Naive thymus-derived CD8-positive, alpha-beta T cell (primary cell): ENCODE results near the gene SIGLEC5. TPM values are rescaled to one million over a fixed set of nuclear protein-coding genes. Genes with fewer than 3 reads are reported as not detected.
"Not testable (repeated sequence)": the region's sequence is repeated elsewhere in the genome, so short reads cannot be mapped to it uniquely, and the experiment has no call there.

Source experiments
- ATAC-seq, 2 donors: fragments of 150-1000 bp; cut with Tn5 transposase in 1 of 2; sonication (Bioruptor Pico), chemical (Tn5 transposase) in 1 of 2; 1 replicate in 1 of 2; 2 replicates in 1 of 2; pipeline ENCODE4 v1.10.0; 2021; ENCODE audit warnings: mild to moderate bottlenecking in 2 of 2, moderate library complexity in 2 of 2
- POLR2A ChIA-PET: fragments of 350-600 bp; sonication (Branson Sonifier 250); formaldehyde crosslinking; loops from one replicate; lab custom pipeline; 2021; ENCODE audit warnings: antibody characterized with exemption; lab: Charles Lee
- DNase-seq, 10 donors: peaks; one replicate each; pipeline versions ENCODE4 v3.0.0 to v3.0.0-alpha.2; 2020 to 2022
- H3K27ac Mint-ChIP-seq, 10 donors: one replicate each; pipeline ENCODE4 v1.8.0; 2020 to 2022; ENCODE audit warnings: mild to moderate bottlenecking in 10 of 10, mixed read lengths in 10 of 10, moderate library complexity in 4 of 10, inconsistent platforms in 1 of 10
- H3K27me3 Mint-ChIP-seq, 5 donors: one replicate each; pipeline ENCODE4 v1.8.0; 2021 to 2022; ENCODE audit warnings: mixed read lengths in 5 of 5
- H3K36me3 Mint-ChIP-seq, 3 donors: one replicate each; pipeline ENCODE4 v1.8.0; 2020 to 2022; ENCODE audit warnings: mixed read lengths in 3 of 3, mild to moderate bottlenecking in 2 of 3, inconsistent platforms in 1 of 3
- H3K4me1 Mint-ChIP-seq, 4 donors: one replicate each; pipeline ENCODE4 v1.8.0; 2021 to 2022; ENCODE audit warnings: mixed read lengths in 4 of 4
- H3K4me3 Mint-ChIP-seq, 10 donors: one replicate each; pipeline ENCODE4 v1.8.0; 2020 to 2022; ENCODE audit warnings: mild to moderate bottlenecking in 10 of 10, mixed read lengths in 10 of 10, moderate library complexity in 6 of 10, inconsistent platforms in 1 of 10
- H3K9me3 Mint-ChIP-seq, 9 donors: one replicate each; pipeline ENCODE4 v1.8.0; 2020 to 2022; ENCODE audit warnings: mixed read lengths in 9 of 9, mild to moderate bottlenecking in 3 of 9, inconsistent platforms in 1 of 9, moderate library complexity in 1 of 9
- polyA plus RNA-seq, 3 donors: library from polyadenylated mRNA; unstranded; fragments of 300-500 nt; fragmentation: Illumina TruSeq; gene quantifications; one replicate each; pipeline ENCODE4 v1.2.3, GENCODE V29; 2021
- total RNA-seq, 8 experiments: library from RNA in 2 of 8; stranded (reverse) in 2 of 8; gene quantifications; one replicate each; pipeline ENCODE4 v1.2.3 and lab custom pipeline; 2021 to 2026

SIGLEC5 gene
- total and polyA plus RNA-seq, 5 experiments from 2014 or later, result not detected

- no peak overlapping the region for H3K27ac Mint-ChIP-seq
- H3K4me3 Mint-ChIP-seq, result no peak overlapping the region
- POLR2A ChIA-PET, result no interaction called here
- ATAC-seq (no peak), DNase-seq (no peak)
- H3K27me3 Mint-ChIP-seq, result peaks cover 18 to 55% (median 41%) of the 10 kb centered on the region in 5 donors
- H3K9me3 Mint-ChIP-seq, result no peaks in the 10 kb centered on the region
- H3K4me1 Mint-ChIP-seq, result peaks cover 0 to 18% (median 3%) of the 10 kb centered on the region in 4 donors
- no peaks in the 10 kb centered on the region for H3K36me3 Mint-ChIP-seq
Observed at GRCh38 chr19:51647318-51647717, 17.1 kb upstream of the SIGLEC5 start.

- H3K27ac Mint-ChIP-seq, POLR2A ChIA-PET, DNase-seq, H3K9me3 Mint-ChIP-seq, ATAC-seq, H3K36me3 Mint-ChIP-seq: not testable (repeated sequence)
- peaks cover 17 to 55% (median 36%) of the 10 kb centered on the region in 5 donors for H3K27me3 Mint-ChIP-seq
- peak within 1 kb of the TSS in 1 of 10 donors; percentile 19 for H3K4me3 Mint-ChIP-seq
- peaks cover 0 to 14% (median 3%) of the 10 kb centered on the region in 4 donors for H3K4me1 Mint-ChIP-seq
Observed at GRCh38 chr19:51646730-51647129, 16.5 kb upstream of the SIGLEC5 start, which contains the start of gene SIGLEC14. SIGLEC14 (minus strand) TSS chr19:51646825; CDS start chr19:51646759, 66 bp downstream.

- Mint-ChIP-seq H3K9me3 (peaks cover 0 to 2% (median 0%) of the 10 kb centered on the region in 9 donors), H3K27me3 (peaks cover 7 to 53% (median 29%) of the 10 kb centered on the region in 5 donors), H3K4me1 (peaks cover 0 to 4% (median 2%) of the 10 kb centered on the region in 4 donors), H3K27ac (no peak overlapping the region), H3K36me3 (no peaks in the 10 kb centered on the region), H3K4me3 (no peak overlapping the region)
- POLR2A ChIA-PET, result no interaction called here
- DNase-seq (no peak), ATAC-seq (no peak)
Observed at GRCh38 chr19:51644636-51645271, 14.6 kb upstream of the SIGLEC5 start.

GRCh38 chr19:51641648-51642047 lies 11.4 kb upstream of the SIGLEC5 start:
- ATAC-seq (no peak), DNase-seq (no peak)
- Mint-ChIP-seq H3K9me3 (peaks cover 0 to 13% (median 2%) of the 10 kb centered on the region in 9 donors), H3K36me3 (peaks cover 0 to 11% (median 0%) of the 10 kb centered on the region in 3 donors), H3K4me1 (peaks cover 0 to 4% (median under 1%) of the 10 kb centered on the region in 4 donors), H3K27me3 (peaks cover 0 to 85% (median 43%) of the 10 kb centered on the region in 5 donors), H3K4me3 (no peak overlapping the region), H3K27ac (no peak overlapping the region)
- POLR2A ChIA-PET, result no interaction called here

GRCh38 chr19:51640386-51640785 lies 10.2 kb upstream of the SIGLEC5 start:
- H3K36me3 Mint-ChIP-seq, result peaks cover 0 to 12% (median 0%) of the 10 kb centered on the region in 3 donors
- ATAC-seq (no peak), DNase-seq (no peak)
- POLR2A ChIA-PET, result no interaction called here
- H3K27ac Mint-ChIP-seq, result no peak overlapping the region
- H3K9me3 Mint-ChIP-seq, result peaks cover 0 to 14% (median 2%) of the 10 kb centered on the region in 9 donors
- peaks cover 0 to 4% (median under 1%) of the 10 kb centered on the region in 4 donors for H3K4me1 Mint-ChIP-seq
- H3K27me3 Mint-ChIP-seq, result peaks cover 0 to 87% (median 43%) of the 10 kb centered on the region in 5 donors
- no peak overlapping the region for H3K4me3 Mint-ChIP-seq

GRCh38 chr19:51639916-51640315 lies 9.7 kb upstream of the SIGLEC5 start:
- POLR2A ChIA-PET, result no interaction called here
- H3K27me3 Mint-ChIP-seq, result peaks cover 0 to 82% (median 39%) of the 10 kb centered on the region in 5 donors

GRCh38 chr19:51637362-51637978 lies 7.3 kb upstream of the SIGLEC5 start:
- Mint-ChIP-seq H3K27ac (no peak overlapping the region), H3K27me3 (peaks cover 0 to 61% (median 29%) of the 10 kb centered on the region in 5 donors), H3K36me3 (peaks cover 0 to 12% (median 0%) of the 10 kb centered on the region in 3 donors), H3K4me1 (no peaks in the 10 kb centered on the region), H3K9me3 (peaks cover 0 to 14% (median 2%) of the 10 kb centered on the region in 9 donors), H3K4me3 (no peak overlapping the region)
- POLR2A ChIA-PET, result no interaction called here
- ATAC-seq (no peak), DNase-seq (no peak)

More at GRCh38 chr19:51639916-51640315, 9.7 kb upstream of the SIGLEC5 start:
- Mint-ChIP-seq H3K9me3 (peaks cover 0 to 14% (median 2%) of the 10 kb centered on the region in 9 donors), H3K27ac (no peak overlapping the region), H3K36me3 (peaks cover 0 to 12% (median 0%) of the 10 kb centered on the region in 3 donors), H3K4me1 (peaks cover 0 to 4% (median under 1%) of the 10 kb centered on the region in 4 donors), H3K4me3 (no peak overlapping the region)
- ATAC-seq (no peak), DNase-seq (no peak)

GRCh38 chr19:51632126-51632525 lies 1.9 kb upstream of the SIGLEC5 start:
- Mint-ChIP-seq H3K36me3 (peaks cover 0 to 6% (median 0%) of the 10 kb centered on the region in 3 donors), H3K4me3 (no peak overlapping the region), H3K27ac (no peak overlapping the region), H3K27me3 (peaks cover 0 to 43% (median 18%) of the 10 kb centered on the region in 5 donors), H3K4me1 (peaks cover 0 to 14% (median 0%) of the 10 kb centered on the region in 4 donors), H3K9me3 (peaks cover 0 to 6% (median 0%) of the 10 kb centered on the region in 9 donors)
- DNase-seq, result no peak
- POLR2A ChIA-PET, result no interaction called here
- ATAC-seq, result no peak

GRCh38 chr19:51628153-51628939 lies 1.9 kb downstream of the SIGLEC5 start:
- Mint-ChIP-seq H3K9me3 (no peaks in the 10 kb centered on the region), H3K4me3 (no peak overlapping the region), H3K4me1 (peaks cover 0 to 17% (median under 1%) of the 10 kb centered on the region in 4 donors), H3K27me3 (peaks cover 10 to 65% (median 32%) of the 10 kb centered on the region in 5 donors), H3K27ac (no peak overlapping the region), H3K36me3 (peaks cover 0 to 4% (median 0%) of the 10 kb centered on the region in 3 donors)
- ATAC-seq (no peak), DNase-seq (no peak)
- POLR2A ChIA-PET, result no interaction called here

GRCh38 chr19:51627491-51628138 lies 2.6 kb downstream of the SIGLEC5 start:
- DNase-seq, result no peak
- POLR2A ChIA-PET, result no interaction called here
- peaks cover 11 to 72% (median 32%) of the 10 kb centered on the region in 5 donors for H3K27me3 Mint-ChIP-seq
- H3K36me3 Mint-ChIP-seq, result peaks cover 0 to 4% (median 0%) of the 10 kb centered on the region in 3 donors
- no peak overlapping the region for H3K27ac Mint-ChIP-seq
- ATAC-seq, result no peak
- no peak overlapping the region for H3K4me3 Mint-ChIP-seq
- peaks cover 0 to 2% (median 0%) of the 10 kb centered on the region in 9 donors for H3K9me3 Mint-ChIP-seq
- peaks cover 0 to 17% (median under 1%) of the 10 kb centered on the region in 4 donors for H3K4me1 Mint-ChIP-seq

- no peak for DNase-seq
- Mint-ChIP-seq H3K4me3 (no peak overlapping the region), H3K36me3 (peaks cover 0 to 4% (median 0%) of the 10 kb centered on the region in 3 donors), H3K4me1 (peaks cover 0 to 17% (median under 1%) of the 10 kb centered on the region in 4 donors), H3K27me3 (peaks cover 14 to 64% (median 32%) of the 10 kb centered on the region in 5 donors), H3K27ac (no peak overlapping the region), H3K9me3 (peaks cover 0 to 4% (median 0%) of the 10 kb centered on the region in 9 donors)
- ATAC-seq, result no peak
- POLR2A ChIA-PET, result no interaction called here
Observed at GRCh38 chr19:51626675-51627074, 3.5 kb downstream of the SIGLEC5 start.

- POLR2A ChIA-PET, result no interaction called here
Observed at GRCh38 chr19:51621178-51621577, 9.0 kb downstream of the SIGLEC5 start.

More at GRCh38 chr19:51621178-51621577, 9.0 kb downstream of the SIGLEC5 start:
- Mint-ChIP-seq H3K9me3 (peaks cover 0 to 4% (median 0%) of the 10 kb centered on the region in 9 donors), H3K4me1 (peaks cover 0 to 8% (median 2%) of the 10 kb centered on the region in 4 donors), H3K27me3 (peaks cover 15 to 36% (median 18%) of the 10 kb centered on the region in 5 donors), H3K36me3 (peaks cover 0 to 4% (median 0%) of the 10 kb centered on the region in 3 donors), H3K27ac (no peak overlapping the region), H3K4me3 (no peak overlapping the region)
- no peak for DNase-seq
- no peak for ATAC-seq
